Suppressor macrophage treated with lipopolysaccharide for 4 hours (primary cell): ENCODE results near the gene SOX2.

Experiments used
- DNase-seq: peaks from one replicate; pipeline ENCODE4 v3.0.0-alpha.2; 2020

The SOX2 gene

DNA sequence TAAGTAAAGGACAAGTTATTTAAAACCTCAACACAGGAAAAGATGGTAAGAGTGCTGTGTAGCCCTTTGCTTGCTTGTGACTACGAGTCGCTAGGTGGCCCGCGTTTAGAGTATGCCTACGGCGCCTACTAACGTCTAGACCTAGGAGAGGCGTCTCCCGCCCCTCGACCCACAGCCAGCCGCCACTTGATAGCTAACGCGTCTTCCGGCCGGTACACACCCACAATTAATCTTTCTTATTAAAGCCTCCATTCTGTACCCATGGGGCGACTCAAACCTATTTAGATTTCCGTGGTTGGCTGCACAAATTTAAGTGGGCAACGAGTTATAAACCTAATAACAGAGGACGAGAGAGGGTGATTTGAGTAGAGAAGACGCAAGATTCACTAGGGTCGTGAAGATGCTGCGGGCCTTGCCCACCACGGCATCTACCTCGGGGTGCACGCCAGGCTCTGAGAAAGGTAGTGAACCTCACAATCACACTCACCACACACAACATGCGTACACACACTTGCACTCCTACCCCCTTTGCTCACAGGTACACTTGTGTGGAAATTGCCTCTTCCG, 12.0 kb downstream of the SOX2 start:
- no peak for DNase-seq

DNA sequence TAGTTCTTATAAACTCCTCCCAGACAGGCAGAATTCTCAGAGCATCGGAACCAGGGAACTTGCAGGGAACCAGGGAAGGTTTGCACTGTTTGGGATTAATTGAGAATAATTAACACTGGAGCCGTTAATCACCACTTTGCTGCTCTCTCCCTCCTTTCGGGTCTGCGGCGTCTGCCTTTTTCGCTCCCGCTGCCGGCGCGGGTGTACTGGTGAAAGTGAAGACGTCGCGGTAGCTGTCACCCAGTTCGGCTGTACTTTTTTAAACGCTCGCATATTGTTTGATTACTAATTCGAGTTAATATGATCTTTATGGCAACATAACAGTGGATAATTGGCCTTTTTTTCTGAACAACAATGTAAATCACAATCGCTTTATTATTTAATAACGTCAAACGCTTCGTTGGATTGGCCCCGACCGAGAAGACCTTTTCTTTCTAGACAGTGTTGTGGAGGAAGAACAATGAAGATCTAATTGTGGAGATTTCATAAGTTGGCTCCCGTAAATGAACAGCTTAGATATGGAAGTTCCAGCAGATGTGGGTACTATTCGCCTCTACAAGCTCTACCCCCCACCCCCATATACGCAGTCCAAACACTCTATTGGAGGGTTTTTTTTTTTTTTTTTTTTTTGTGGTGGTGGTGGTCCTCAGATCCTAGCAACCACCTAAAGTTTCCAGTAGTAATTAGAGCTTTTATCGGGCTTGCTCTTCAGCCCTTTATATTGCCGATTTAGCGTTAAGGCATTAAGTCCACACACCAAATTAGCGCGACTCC, 12.7 kb downstream of the SOX2 start:
- no peak for DNase-seq

DNA sequence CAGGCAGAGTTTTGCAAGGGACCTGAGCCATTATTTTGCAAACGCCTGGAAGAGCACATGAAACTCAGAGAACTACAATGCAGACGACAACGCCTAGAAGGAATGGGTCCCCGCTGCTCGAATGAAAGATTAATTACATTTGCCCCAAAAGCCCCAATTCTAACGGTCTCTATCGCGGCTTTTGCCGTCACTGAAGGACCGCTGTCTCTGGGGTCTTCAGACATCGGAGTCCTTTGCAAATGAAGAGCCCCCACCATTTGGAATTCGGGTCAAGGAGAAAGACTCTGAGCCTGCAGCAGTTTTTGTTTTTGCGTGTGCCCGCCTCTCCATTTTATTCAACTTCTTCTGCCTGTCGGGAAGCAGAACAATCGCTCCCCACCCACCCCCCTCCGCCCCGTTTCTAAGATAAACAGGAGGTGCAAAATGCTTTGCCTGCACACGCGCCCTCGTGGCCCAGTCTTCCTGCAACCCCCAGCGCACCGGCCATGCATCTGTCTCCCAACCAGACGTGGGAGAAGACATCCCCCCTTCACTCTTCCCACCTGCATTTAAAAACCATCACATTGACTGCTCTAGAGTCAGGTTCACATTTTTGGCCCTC, 13.5 kb downstream of the SOX2 start:
- no peak for DNase-seq

DNA sequence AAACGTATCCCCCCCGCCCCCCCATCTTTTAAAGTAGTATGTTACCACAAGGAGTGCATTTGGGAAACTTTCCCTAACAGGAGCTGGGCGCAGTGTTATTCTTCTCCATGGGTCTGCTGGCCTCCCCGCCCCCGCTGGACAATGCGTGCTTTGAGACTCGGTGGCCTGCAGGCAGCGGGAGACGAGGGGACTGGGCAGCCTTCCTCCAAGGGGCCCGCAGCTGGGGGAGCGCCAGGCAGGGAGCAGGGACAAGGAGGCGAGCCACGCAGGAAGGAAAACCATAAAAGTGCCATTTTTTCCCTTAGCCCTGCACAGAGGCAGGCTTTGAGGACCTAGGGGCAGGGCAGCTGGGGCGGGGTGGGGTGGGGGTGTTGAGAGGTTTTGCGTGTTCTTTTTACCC, 14.1 kb downstream of the SOX2 start:
- no peak for DNase-seq

DNA sequence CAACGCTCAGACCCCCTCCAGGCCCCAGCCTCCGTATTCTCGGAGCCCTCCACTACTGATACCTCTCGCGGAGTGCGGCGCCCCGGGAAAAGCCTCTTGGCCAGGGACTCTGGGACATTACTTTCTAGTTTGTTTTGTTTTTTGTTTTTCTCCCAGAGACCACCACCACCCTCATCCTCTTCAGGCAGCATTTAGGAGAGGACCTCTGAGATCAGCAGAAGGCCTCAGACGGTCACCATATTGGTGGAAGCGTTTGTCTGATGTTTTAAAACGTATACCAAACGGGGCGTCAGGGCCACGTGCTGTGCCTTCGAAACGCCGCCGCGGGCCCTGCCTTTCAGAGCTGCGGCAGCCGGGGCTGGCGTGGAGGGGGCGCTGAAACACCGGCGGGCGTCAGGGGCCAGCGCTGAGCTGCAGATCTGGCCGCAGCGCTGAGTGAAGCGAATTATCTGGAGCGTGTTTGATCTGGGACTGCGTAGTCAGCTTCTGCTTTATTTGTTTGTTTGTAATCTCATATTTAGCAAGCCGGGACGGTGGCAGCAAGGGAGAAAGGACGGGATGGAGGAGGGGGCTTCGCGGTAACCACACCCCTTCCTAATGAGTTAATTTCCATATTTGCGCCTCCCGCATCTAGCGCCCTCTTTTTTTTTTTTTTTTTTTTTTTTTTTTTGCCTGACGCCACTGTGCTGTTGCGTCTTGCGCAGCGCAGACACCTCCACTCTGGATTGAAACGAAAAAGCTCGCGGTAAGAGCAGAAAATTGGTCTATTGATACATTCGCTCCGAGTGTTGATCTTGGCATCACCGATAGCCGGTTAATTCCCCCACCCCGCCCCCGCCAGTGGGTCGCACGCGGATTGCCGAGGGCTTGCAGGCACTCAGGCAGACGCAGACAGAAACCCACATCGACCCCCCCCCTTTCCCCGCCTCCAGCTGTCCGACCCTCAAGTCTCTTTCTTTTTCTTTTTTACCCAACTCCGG, 14.9 kb downstream of the SOX2 start:
- DNase-seq = no peak

DNA sequence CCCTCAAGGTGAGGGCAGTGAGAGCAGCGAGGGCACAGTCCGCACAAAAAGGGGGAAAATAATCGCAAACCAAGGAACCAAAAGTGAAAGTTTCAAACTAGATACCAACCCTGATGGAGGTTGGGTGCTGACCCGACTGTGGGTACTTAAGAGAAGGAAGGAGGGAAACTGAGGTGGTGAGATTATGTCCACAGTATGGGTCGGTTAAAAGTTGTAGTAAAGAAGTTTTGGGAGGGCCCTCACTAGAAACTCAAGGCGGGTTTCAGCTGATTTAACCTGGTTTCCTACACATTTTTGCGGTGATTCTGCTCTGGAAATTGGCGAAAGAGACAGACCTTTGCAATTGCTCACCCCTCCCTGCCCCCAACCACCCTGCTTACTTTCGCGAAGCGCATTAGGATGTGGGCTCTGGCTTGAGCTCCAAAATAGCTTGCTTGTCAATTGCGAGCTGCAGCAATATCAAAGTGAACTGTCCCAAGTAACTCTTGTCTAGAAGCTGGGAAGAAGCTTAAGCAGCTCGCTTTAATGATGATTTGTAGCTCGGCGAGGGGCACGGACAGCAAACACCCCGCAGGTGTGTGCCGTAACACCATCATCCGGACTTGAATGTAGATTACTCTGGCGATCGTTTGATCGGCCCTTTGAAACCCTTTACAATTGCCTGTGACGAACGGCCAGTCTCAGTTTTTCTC, 15.8 kb downstream of the SOX2 start:
- no peak for DNase-seq

DNA sequence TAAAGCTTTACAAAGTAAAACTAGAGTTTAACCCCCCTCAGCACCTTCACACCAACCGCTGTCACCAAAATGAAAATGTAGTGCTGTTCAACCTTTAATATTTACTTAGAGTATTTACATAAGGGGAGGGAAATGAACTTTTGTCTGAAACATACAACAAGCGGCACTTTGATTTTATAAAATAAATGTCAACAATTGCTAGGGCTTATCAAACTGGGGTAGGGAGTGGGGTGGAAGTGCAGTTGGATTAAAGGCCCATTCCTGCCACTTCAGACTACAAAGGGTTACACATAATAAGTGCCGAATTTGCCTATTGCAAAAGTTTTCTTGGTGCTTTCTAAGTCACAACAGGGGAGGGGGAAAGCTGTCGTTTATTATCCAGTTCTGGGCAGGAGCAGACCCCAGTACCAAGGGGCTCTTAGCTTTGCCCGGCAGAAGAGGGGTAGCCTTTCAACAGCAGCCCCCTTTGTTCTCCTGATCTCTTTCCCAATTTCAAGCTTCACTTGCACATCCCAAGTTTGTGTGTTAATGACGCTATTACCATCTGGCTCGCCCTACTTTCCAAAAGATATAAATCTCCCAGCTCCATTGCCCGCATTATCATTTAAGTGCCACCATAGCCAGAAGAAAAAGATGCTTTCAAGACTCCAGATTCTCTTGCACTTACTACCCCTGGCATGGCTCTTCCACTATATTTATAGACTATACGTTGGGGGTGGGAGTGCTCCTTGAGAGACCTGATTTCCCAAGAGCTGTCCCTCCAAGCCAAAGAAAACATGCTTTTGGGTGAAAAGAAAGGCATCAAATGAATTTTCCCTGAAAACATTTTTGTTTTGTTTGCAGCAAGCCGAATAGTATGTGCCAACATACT, 17.0 kb downstream of the SOX2 start:
- no peak for DNase-seq

DNA sequence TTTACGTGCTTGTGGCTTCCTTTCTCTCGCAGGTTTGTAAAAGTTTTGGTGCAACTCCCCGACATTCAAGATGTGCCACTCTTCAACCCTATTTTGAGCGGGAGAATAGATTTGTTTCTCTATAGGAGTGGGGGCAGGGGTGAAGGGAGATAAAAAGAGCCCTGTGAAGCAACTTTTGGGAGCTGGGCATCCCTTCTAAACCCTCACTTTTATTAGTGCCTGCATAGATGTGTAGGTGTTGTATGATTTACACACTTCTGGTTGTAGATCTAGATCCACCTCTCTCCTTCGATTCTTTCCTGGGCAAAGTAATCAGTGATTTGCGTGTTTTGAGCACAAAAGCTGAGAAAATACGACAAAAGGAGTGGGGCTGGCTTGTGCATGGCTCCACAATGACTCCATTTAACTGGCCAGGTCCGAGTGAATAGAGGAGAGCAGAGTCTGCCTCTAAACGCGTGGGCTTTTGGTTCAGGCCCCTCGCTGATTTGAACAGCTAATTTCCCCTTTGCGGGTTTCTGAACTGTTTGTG, 17.7 kb downstream of the SOX2 start:
- DNase-seq = no peak

DNA sequence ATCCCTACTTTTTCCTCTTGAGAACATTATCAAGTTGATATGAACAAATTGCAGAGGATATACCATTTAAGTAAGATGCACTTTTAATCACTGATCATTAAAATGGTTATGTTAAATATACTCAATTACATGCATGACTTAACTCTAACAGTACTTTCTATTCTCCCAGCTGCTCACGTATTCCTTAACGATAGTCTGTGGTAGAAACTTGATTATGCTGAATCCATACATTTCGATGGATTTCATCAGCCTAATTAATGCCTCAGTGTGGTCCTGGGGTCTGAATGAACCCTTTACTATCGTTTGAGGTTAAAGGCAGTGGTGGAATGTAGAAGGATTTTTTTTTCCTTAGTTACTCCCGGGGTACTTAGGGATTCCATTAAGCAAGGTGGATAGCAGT, 18.6 kb downstream of the SOX2 start:
- DNase-seq = no peak

DNA sequence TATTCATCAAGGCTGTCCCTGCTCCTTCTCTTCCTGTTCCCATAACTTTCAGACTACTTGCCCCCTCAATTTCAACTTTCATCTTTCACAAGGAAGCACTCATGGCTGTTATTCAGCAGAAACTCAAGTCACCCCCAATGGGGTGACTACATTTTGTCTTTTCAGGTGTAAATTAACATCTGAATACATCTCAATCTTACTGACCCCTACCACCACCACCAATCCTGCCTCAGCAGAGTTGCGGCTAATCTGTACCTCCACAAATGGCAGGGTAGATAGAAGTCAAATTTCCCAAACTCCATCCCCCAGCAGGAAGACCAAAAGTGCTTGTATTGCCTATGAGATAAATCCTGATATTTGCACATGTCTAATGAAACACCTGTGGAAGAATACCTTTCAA, 19.2 kb downstream of the SOX2 start:
- DNase-seq = no peak

DNA sequence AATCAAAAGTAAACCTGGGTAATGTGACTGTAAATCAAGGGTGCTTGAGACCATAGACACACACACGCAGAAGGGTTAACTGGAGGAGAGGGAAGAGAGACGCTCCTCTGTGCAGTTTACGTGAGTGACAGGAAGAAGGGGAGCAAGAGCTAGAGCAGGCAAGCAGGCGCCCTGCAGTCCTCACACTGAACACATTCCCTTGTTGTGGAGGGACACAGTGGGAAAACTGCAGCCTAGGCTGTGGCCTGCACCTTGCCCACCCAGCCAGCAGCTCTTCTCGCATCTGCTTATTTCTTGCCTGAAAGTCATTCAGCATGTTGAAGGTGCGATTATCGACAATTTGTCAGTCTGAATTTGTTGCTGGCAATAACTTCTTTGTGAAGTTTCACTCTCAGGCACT, 24.2 kb downstream of the SOX2 start:
- DNase-seq = no peak

DNA sequence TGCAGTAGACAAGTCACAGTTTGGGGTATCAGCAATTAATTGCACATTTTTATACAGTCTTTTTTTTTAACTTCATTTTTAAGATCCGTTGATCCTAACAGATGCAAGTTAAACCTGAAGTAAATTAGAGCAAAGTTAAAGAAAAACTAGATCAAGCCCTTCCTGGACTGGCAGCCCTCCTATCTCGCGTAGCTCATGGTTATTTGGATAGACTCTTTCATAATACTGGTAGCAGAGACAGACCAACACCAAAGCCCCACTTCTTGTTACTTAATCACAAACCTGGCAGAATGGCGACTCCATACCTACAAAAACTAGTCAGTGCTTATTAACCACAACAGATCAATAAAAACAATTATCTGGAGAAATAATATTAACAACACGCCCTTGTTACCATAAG, 26.8 kb downstream of the SOX2 start:
- DNase-seq = no peak

DNA sequence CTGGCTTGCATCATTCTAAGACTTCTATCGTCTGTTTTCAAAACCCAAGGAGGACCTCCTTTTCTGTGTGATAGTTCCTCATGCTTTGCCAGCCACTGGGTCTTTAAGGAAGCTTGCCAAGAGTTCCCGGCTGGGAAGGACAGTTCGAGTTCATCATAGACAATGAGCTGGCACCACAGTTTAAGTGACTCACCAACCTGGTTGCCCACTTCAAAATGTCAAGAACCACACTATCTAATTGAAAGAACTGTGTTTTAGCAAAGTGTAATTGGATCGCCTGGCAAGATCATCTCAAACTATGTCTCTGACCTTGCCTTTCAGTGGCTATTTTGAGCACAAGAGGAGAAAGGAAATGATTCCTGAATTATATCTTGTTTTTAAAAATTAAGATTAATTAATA, 27.9 kb downstream of the SOX2 start:
- DNase-seq = no peak

DNA sequence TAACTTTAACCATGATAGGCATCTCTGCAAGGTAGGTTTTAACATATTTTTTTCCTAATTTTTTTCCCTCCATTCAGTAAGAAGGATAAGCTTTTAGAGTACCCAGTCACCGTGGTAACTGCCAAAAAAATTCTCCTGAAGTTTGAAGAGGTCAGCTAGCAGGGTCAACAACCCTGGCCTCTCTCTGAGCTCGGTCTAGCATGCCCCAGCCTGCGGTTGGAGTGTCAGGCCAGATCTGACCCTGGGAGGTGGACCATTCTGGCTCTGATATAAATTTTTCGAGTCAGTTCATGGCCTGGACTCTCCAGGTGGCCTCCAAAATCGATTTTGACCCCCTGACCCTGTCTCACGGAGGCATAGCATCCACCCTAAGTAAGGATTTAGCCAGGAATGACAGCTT, 29.7 kb downstream of the SOX2 start:
- no peak for DNase-seq

DNA sequence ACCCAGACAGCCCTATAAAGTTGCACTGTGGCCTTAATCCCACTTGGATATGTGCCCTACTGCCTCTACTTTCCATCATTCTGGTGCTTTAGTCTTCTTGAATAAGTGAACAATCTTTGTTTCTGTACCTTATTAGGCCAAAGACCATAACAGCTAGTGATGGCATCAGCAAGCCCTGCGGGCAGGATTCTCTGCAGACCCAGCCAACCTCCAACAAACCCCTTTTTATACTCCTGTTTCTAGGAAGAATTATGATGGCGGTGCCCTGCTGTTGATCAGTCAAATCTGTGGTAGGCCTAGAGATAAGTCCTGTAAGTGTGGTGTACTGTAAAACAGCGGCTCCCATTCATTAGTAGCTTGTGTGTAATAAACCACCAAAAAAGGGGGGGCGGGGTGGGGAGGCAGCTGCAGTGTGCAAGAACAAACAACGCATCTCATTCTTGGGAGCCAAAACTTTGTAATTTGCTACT, 40.5 kb downstream of the SOX2 start:
- DNase-seq = no peak

DNA sequence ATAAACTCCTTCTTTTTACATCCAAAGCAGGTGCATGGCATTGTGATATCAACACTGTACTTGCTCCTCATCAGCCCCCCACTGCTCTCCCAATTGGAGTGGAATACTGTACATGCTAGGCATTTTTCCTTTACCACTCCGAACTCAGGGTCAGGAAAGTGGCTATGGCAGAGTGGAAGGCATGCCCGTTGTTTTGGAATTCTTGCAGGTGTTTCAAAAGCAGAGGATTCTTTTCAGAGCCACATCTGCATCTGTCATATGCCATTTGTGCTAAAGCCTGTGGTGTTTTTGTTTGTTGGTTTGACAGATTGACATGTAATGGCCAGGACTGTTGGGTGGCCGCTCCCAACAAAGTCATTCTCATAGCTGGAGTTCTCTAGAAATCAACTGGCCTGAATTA, 41.7 kb downstream of the SOX2 start:
- no peak for DNase-seq

DNA sequence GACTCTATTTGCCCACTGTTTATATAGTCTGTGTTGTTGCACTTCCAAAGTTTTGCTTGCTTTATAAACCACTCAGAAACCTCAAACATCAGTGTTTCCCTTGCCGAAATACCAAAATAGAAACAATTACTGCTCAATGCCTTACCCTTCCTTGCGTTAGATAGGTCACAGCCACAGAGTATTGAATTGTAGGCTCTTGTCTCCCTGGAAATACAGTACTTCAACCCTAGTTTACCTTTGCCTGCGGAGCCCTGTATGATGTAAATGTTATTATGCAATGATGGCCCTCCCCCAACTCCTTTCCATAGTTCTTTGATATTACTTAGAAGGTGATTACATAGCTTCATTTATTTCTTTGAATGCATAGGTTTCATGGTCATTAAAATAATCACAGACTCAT, 44.2 kb downstream of the SOX2 start:
- no peak for DNase-seq

DNA sequence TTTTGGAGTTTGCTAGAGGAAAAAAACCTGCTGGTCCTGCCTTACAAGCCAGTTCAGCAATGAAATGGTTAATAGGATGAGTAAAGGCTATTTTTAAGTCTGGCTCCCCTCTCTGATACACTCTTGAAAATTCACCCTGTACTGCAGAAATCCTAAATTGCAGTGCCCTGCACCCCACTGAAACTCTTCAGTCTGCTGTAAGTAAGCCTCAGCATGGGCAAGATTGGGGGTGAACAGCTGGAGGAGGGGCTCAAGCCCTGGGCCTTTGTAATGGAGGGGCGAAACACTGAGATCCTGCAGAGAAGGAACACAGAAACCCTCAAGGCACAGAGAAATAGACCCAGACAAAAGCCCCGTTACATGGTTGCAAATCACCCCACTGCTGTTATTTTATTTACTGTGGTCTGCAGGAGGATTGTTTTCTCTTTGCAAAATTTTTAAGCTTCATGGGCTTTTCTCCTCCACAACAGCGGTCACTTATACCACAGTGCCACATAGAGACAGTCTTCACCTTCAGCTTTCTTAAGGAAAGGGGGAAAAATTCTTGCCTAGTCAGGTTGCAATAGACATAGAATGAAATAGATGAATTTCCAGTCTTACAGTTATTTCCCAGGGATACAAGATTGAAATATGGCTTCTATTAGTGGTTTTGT, 45.0 kb downstream of the SOX2 start:
- no peak for DNase-seq

DNA sequence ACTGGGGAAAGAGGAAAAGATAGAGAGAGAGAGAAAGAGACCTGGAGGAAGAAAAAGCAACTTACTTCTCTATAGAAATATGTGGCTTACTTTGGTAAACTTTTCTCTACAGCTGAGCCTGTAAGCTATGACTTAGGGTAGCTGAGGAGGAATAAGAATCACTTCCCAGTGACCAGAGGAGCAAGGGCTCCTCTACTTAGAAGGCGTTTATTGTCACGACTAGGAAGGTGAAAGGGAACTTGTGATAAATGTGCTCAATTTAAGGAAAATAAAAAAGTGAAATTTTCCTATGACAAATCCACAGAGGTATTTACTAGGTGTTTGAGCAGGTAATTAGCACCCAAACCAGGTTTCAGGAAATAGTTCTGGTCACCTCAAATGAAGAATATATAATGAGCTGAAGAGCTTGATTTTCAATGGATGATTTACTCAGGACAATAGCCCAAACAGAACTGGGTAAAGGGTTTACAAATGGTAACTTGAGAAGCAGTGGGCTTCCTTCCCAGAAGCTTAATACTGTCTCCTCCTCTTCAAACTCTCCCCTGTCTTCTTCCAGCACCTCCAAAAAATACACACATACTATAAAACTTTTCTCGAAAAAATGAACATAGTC, 46.1 kb downstream of the SOX2 start:
- no peak for DNase-seq

DNA sequence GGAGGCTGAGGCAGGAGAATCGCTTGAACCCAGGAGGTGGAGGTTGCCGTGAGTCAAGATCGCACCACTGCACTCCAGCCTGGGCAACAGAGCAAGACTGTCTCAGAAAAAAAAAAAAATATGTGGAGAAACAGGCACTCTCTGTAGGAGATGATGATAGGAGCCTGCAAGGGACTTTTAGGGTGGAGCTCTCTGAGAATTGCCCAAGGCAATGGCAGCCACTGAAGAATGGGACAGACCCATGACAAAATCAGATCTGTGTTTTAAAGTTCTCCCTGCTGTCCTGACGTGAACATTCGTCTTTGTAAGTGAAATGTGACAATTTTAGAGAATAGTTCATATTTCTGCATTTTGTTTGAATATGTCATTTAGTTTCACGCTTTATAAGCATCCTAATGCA, 50.2 kb downstream of the SOX2 start:
- no peak for DNase-seq
